Parathyroid adenoma (tissue), 2 donors: ENCODE measurements around the gene STK10.

Experiments
- H2AFZ ChIP-seq: fragments of 300-600 bp; sonication (generic); one replicate; pipeline ENCODE4 v1.7.0; 2017; ENCODE audit warnings: antibody characterized with exemption, mild to moderate bottlenecking
- H3K27ac ChIP-seq: fragments of 300-600 bp; sonication (generic); one replicate; pipeline ENCODE4 v1.7.0; 2017
- H3K27me3 ChIP-seq: fragments of 300-600 bp; sonication (generic); one replicate; pipeline ENCODE4 v1.7.0; 2017; ENCODE audit warnings: low read length; ENCODE audit not compliant: control insufficient read depth, insufficient read depth
- H3K36me3 ChIP-seq: fragments of 300-600 bp; sonication (generic); one replicate; pipeline ENCODE4 v1.7.0; 2017; ENCODE audit warnings: low read length; ENCODE audit not compliant: control insufficient read depth, insufficient read depth
- H3K4me1 ChIP-seq: fragments of 300-600 bp; sonication (generic); one replicate; pipeline ENCODE4 v1.7.0; 2017; ENCODE audit warnings: control low read depth
- H3K4me2 ChIP-seq: fragments of 300-600 bp; sonication (generic); one replicate; pipeline ENCODE4 v1.7.0; 2017; ENCODE audit warnings: low read length
- H3K4me3 ChIP-seq: fragments of 300-600 bp; sonication (generic); one replicate; pipeline ENCODE4 v1.7.0; 2017; ENCODE audit warnings: low read depth, low read length
- H3K79me2 ChIP-seq: fragments of 300-600 bp; sonication (generic); one replicate; pipeline ENCODE4 v1.7.0; 2017; ENCODE audit warnings: control low read depth
- H3K9ac ChIP-seq: fragments of 300-600 bp; sonication (generic); one replicate; pipeline ENCODE4 v1.7.0; 2017; ENCODE audit warnings: mild to moderate bottlenecking
- H3K9me3 ChIP-seq: fragments of 300-600 bp; sonication (generic); one replicate; pipeline ENCODE4 v1.7.0; 2017; ENCODE audit warnings: low read length; ENCODE audit not compliant: control insufficient read depth
- TF ChIP-seq, protein P1 (sequence below): fragments of 300-600 bp; sonication (generic); IDR thresholded peaks from one replicate; pipeline ENCODE4 v1.7.0; 2017; ENCODE audit warnings: antibody characterized with exemption, mild to moderate bottlenecking
- donor health status: primary hyperparathyroidism.

The STK10 gene

GRCh38 chr5:172054611-172055153 is 133.3 kb downstream of the STK10 start:
- H3K4me2 ChIP-seq: no peak overlapping the region
- no peak overlapping the region for H3K9ac ChIP-seq
- no peaks in the 10 kb centered on the region for H3K9me3 ChIP-seq
- no peaks in the 10 kb centered on the region for H3K79me2 ChIP-seq
- no peak overlapping the region for H3K4me3 ChIP-seq
- H3K36me3 ChIP-seq: no peaks in the 10 kb centered on the region
- H3K27ac ChIP-seq: no peak overlapping the region
- no peak overlapping the region for H2AFZ ChIP-seq
- TF ChIP-seq, protein P1, sequence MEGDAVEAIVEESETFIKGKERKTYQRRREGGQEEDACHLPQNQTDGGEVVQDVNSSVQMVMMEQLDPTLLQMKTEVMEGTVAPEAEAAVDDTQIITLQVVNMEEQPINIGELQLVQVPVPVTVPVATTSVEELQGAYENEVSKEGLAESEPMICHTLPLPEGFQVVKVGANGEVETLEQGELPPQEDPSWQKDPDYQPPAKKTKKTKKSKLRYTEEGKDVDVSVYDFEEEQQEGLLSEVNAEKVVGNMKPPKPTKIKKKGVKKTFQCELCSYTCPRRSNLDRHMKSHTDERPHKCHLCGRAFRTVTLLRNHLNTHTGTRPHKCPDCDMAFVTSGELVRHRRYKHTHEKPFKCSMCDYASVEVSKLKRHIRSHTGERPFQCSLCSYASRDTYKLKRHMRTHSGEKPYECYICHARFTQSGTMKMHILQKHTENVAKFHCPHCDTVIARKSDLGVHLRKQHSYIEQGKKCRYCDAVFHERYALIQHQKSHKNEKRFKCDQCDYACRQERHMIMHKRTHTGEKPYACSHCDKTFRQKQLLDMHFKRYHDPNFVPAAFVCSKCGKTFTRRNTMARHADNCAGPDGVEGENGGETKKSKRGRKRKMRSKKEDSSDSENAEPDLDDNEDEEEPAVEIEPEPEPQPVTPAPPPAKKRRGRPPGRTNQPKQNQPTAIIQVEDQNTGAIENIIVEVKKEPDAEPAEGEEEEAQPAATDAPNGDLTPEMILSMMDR: no peak
- peaks cover 29% of the 10 kb centered on the region for H3K4me1 ChIP-seq
- no peaks in the 10 kb centered on the region for H3K27me3 ChIP-seq

GRCh38 chr5:172052450-172053236 is 135.4 kb downstream of the STK10 start:
- H2AFZ ChIP-seq: peak overlapping the region; percentile 67
- no peak overlapping the region for H3K4me2 ChIP-seq
- no peaks in the 10 kb centered on the region for H3K27me3 ChIP-seq
- H3K4me3 ChIP-seq: no peak overlapping the region
- H3K79me2 ChIP-seq: no peaks in the 10 kb centered on the region
- TF ChIP-seq, protein P1: peak; percentile 20
- no peak overlapping the region for H3K9ac ChIP-seq
- peak overlapping the region; percentile 90 for H3K27ac ChIP-seq
- no peaks in the 10 kb centered on the region for H3K36me3 ChIP-seq
- no peaks in the 10 kb centered on the region for H3K9me3 ChIP-seq
- peaks cover 29% of the 10 kb centered on the region for H3K4me1 ChIP-seq

GRCh38 chr5:172051643-172052339 is 136.2 kb downstream of the STK10 start:
- peaks cover 32% of the 10 kb centered on the region for H3K4me1 ChIP-seq
- H3K79me2 ChIP-seq: no peaks in the 10 kb centered on the region
- no peak overlapping the region for H3K4me3 ChIP-seq
- H3K9ac ChIP-seq: no peak overlapping the region
- peak overlapping the region; percentile 67 for H2AFZ ChIP-seq
- no peaks in the 10 kb centered on the region for H3K9me3 ChIP-seq
- TF ChIP-seq, protein P1: peak; percentile 14
- peak overlapping the region; percentile 90 for H3K27ac ChIP-seq
- H3K36me3 ChIP-seq: no peaks in the 10 kb centered on the region
- peak overlapping the region; percentile 47 for H3K4me2 ChIP-seq
- H3K27me3 ChIP-seq: no peaks in the 10 kb centered on the region

DNA sequence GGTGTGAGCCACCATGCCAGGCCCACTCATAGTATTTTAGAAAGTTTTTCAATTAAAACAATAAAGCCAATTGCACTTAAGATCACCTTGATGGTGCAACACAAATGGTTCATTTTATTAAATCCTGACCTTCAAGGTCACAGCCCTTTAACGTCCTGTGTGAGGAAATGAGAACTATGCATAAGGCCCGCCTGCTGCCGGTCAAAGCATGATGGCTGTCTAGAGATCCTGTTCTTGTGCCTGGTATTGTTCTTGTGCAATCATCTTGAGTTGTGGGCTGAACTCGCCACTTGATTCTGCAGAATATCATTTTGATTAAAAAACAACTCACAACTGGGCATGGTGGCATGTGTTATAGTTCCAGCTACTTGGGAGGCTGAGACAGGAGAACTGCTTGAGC is 137.9 kb downstream of the STK10 start:
- TF ChIP-seq, protein P1: no peak
- no peak overlapping the region for H2AFZ ChIP-seq
- no peaks in the 10 kb centered on the region for H3K36me3 ChIP-seq
- H3K9me3 ChIP-seq: no peaks in the 10 kb centered on the region
- peaks cover 32% of the 10 kb centered on the region for H3K4me1 ChIP-seq
- no peak overlapping the region for H3K27ac ChIP-seq
- H3K9ac ChIP-seq: no peak overlapping the region
- H3K4me3 ChIP-seq: no peak overlapping the region
- H3K4me2 ChIP-seq: no peak overlapping the region
- H3K27me3 ChIP-seq: no peaks in the 10 kb centered on the region
- H3K79me2 ChIP-seq: no peaks in the 10 kb centered on the region
